Activated CD4-positive, alpha-beta T cell treated with anti-CD3 and anti-CD28 coated beads, Interleukin-2, Interleukin-6, amounts not matched to agents 100 ng/mL and 50 ng/mL, durations not matched to agents 16 hours and 8 hours (primary cell): ENCODE results near the gene UBE2V1.
A peak's percentile ranks its signal among the peaks of the same experiment; 100 is the strongest.
"Not testable (repeated sequence)": the region's sequence is repeated elsewhere in the genome, so short reads cannot be mapped to it uniquely, and the experiment has no call there.

Experiments used
- DNase-seq: peaks from one replicate; pipeline ENCODE4 v3.0.0-alpha.2; 2020

Gene UBE2V1

GRCh38 chr20:50113420-50114224 lies 672 bp upstream of the UBE2V1 start:
- DNase-seq, result no peak

- DNase-seq, result no peak
Measured at GRCh38 chr20:50111829-50112495, 988 bp downstream of the UBE2V1 start.

DNA sequence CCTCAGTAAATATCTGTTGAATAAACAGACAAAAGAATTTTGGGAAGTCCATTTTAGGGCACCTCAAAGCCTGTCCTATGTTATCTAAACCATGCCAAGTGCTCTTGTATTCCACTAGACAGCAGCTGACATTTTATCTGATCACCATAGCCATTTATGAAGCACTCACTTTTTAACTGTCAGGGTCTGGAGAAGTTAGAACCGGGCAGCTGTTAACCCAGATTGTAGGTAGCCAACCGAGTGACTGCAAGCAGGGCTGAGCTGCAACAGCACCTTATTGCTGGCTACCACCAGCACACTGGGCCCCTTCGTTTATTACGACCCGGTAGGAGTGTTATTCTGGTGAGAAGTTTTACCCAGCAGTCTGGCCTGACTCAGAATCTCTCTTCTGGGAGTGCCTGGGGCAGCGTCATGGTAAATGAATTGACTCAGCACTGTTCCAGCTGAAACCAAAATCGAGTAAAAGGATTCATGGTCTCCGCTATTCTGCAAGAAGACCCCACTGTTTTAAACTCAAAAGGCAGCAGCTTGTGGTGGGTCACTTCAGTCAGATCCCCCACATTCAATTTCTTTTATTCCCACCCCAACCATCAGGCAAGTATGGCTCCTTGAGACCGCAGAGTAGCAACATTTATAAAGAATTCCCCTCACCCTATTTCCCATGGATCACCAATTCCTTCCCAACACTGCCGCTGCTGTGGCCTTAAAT lies 1.7 kb downstream of the UBE2V1 start:
- DNase-seq, result peak; percentile 88

DNA sequence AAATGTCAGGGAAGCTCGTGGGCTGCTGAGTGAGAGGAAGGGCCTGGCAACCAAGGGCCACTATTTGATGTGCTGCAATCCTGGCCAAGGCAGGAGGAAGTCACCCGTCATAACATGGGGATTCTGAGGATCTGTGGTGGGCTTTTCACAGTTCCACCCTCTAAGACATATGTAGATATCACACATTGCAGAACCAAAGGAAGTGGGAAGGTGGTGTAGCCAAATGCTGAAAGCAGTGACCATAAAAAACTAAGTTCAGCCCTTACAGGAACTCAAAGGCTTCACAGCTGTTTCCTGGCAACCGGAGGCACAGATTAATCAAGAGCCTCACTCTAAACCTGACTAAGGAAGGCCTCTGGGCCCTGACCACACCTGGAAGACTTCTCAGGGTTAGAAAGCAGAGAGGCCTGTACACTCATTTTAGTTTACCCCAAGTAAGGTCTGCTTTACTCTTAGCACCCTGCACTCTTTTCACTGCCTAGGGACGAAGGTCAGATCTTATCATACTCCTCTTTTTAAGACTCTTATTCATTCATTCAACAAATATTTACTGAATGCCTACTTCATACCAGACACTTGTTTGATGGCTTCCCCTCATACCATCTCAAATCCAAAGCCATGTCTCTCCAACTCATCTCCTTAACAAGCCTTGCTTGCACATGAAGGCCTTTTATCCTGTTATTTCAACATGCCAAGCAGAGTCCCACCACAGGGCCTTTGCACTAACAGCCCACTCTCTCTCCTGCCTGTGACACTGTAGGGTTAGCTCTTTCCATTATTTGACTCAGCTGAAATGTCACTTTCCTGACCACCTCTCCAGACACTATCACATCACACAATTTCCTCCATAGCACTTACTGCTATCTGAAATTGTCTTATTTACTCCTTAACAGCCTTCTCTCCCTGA lies 2.6 kb downstream of the UBE2V1 start:
- peak; percentile 83 for DNase-seq

DNA sequence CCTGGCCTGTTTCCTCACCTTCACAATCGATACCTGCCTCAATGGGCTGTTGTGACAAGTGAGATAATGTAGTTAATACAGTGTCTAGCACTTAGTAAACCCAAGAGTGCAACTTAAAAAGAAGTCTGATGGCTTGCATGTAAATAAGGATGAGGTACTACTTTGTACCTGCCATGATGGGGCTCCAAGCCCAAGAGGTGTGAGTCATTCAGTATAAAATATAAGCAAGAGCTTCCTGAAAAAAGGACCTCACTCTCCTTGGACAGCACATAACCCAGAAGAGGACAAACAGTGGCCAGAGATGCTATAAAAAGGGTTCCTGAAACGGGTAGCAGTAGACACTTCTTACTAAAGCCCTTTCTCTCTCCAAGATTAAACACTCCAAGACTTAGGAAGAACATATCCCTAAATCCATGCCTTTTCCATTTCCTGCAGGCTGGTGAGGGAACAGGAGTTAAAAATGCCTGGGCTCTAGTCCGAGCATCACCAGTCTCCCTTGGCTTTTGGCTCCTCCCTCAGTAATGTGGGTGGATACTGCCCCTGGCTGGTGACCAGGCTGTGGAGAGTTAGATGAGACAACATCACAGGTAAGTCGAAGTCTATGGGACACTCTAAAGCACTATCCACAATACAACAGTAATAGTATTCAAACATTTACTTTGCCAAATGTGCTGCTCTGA lies 4.3 kb downstream of the UBE2V1 start:
- DNase-seq, result no peak

GRCh38 chr20:50107796-50108331 lies 5.1 kb downstream of the UBE2V1 start:
- DNase-seq, result no peak

GRCh38 chr20:50107086-50107660 lies 5.8 kb downstream of the UBE2V1 start:
- DNase-seq, result no peak

GRCh38 chr20:50106669-50107068 lies 6.3 kb downstream of the UBE2V1 start:
- DNase-seq, result not testable (repeated sequence)

DNA sequence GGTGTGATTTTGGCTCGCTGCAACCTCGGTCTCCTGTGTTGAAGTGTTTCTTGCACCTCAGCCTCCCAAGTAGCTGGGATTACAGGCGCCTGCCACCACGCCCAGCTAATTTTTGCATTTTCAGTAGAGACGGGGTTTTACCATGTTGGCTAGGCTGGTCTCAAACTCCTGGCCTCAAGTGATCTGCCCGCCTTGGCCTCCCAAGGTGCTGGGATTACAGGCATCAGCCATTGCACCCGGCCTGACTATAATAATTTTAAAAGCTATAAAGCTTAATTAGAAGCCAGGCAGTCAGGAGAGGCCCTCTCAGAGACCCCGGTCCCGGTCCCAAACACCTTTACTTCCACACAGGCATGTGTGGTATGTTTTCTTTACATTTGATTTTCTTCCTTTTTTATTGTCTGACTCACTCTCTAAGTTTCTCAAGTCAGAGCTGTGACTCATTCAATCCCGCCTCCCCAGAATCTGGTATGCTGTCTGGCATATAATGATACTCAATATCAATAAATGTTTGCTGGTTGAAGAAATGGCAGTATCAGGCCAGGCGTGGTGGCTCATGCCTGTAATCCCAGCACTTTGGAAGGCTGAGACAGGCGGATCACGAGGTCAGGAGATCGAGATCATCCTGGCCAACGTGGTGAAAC lies 9.4 kb downstream of the UBE2V1 start:
- peak; percentile 50 for DNase-seq

GRCh38 chr20:50102551-50102950 lies 10.4 kb downstream of the UBE2V1 start:
- DNase-seq, result not testable (repeated sequence)

GRCh38 chr20:50101887-50102286 lies 11.1 kb downstream of the UBE2V1 start:
- no peak for DNase-seq

GRCh38 chr20:50101281-50101680 lies 11.7 kb downstream of the UBE2V1 start:
- DNase-seq, result no peak

DNA sequence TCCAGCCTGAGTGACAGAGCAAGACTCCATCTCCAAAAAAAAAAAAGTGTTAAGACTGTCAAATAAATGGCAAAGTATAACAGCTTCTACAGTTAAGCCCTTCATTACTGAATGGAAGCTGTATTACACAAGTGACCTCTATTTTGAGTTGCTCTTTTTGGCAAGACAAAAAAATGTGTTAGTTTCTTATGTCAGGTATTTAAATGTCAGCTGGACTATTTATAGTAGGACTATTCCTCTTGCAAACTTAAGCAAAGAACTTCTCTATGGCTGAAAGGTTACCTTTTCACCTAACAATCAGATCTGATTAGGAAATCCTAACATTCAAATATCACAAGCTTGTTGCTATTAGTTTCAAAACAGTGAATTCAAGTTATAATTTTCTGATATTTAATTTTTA lies 12.4 kb downstream of the UBE2V1 start:
- no peak for DNase-seq

DNA sequence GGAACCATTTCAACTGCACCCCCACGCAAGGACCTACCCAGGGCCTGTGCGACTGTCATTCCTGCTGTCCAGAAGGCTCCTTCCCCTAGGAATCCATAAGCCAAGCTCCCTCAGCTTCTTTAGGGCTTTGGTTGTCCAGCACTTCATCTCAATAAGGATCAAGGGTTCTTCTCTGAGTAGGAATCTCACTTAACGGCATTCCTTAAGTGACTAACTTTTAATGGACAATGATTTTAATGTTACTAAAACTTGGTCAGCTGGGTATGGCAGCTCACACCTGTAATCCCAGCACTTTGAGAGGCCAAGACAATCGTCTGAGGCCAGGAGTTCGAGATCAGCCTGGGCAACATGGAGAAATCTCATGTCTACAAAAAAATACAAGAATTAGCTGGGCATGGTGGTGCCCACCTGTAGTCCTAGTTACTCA lies 13.4 kb downstream of the UBE2V1 start:
- DNase-seq, result no peak

DNA sequence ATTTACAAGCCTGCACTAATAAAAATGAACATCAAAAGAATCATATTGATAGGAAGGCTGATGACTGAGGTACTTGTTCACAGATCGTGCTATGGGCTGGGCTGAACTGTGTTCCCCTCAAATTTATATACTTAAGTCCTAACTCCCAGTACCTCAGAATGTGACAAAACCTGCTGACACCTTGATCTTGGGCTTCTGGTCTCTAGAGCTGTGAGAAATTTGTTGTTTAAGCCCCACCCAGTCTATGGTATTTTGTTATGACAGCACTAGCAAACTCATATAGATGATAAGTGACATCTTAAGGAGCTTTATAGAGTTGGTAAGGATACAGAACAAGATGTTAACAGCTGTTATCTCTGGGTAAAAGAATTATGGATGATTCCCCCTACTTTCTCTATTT lies 13.8 kb downstream of the UBE2V1 start:
- no peak for DNase-seq

DNA sequence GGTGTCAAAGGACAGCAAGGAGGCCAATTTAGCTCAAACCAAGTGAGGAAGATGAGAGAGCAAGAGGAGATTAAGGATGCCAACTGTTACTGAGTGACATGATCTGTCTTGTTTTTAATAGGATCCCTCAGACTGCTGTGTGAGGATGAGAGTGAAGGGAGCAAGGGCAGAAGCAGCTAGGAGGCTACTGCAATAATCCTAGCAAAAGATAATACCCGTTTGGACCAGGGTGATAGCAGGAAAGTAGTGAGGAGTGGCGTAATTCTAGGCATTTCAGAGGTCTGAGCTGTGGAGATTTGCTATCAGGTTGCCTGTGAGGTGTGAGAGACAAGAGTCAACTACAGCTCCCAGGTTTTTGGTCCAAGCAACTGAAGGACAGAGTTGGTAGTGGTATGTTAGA lies 14.7 kb downstream of the UBE2V1 start:
- DNase-seq, result no peak

DNA sequence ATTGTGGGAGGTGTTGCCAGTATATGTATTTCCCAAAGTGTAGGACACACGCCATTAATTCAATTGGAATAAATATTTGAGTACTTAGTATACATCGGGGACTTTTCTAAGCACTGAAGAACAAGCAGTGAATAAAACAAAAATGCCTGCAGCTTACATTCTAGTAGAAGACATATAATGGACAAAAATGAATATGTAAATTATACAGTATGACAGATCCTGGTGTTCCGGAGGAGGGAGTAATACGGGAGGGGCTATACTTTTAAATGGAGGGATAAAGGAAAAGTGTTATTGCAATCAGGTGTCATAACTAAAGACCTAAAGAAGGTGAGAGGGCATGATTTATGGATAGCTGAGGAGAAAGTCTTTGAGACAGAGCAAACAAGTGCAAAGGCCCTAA lies 15.1 kb downstream of the UBE2V1 start:
- no peak for DNase-seq

DNA sequence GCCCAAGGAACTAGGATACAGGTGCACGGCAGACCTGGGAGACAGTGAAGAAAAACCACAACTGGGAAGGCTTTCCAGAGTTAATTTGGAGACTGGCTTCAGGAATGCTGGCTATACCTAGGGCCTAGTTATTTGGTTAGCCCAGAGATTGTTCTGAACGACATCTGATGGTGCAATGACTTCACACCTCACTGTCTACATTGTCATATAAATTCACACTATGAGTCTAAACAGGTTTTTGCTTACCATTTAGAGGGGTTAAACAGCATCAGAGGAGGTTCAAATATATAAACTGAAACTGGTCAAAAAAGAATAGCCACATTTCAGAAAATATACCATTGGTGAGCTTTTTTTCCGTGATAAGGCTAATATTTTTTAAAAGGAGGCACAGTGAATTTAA lies 16.7 kb downstream of the UBE2V1 start:
- no peak for DNase-seq

DNA sequence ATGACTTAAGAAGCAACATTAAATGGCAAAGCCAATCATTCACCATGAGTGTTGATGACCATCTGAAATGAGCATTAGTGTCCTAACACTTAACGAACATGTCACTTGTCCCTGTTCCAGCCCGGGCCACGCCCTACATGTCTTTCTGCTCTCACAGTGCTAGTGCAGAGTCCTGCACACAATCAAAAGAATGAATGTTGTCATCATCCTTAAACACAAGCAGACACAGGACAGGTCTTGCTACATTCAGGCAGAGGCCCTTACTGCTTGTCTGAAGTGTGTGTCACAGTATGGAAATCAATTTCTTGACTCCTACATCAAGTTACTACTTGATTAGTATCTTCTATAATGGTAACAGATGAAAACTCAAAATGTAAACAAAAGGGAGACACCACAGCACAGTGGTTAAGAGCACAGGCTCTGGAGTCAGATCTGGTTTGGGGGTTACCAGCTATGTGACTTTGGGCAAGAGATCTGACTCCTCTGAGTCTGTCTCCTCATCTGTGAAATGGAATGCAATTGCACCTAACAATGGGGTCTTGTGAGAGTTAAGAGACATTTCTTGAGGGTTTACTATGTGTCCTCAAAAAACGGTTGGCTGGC lies 17.4 kb downstream of the UBE2V1 start:
- DNase-seq, result no peak

DNA sequence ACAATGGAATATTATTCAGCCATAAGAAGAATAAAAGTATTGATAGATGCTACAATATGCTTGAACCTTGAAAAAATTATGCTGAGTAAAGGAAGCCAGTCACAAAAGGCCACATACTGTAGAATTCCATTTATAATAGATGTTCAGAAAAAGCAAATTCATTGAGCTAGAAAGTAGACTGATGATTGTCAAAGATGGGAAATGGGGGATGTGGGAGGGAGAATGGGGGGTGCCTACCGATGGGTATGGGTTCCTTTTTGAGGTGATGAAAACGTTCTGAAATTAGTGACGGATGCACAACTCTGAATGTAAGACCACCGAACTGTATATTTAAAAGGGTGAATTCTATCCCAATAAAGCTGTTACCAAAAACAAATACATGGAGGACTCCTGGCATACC lies 18.4 kb downstream of the UBE2V1 start:
- no peak for DNase-seq

GRCh38 chr20:50093240-50093639 lies 19.7 kb downstream of the UBE2V1 start:
- DNase-seq, result no peak
